Nephron progenitor cell (in vitro differentiated cells): ENCODE data around the gene NAALADL1.
"Not testable (repeated sequence)": the region's sequence is repeated elsewhere in the genome, so short reads cannot be mapped to it uniquely, and the experiment has no call there.

Experiments used
- DNase-seq: peaks from one replicate; pipeline ENCODE4 v3.0.0; 2021
- H3K27ac Mint-ChIP-seq: 2 replicates; pipeline ENCODE4 v1.8.0; 2021; ENCODE audit warnings: mild to moderate bottlenecking, moderate library complexity, mixed read lengths
- H3K27me3 Mint-ChIP-seq: 2 replicates; pipeline ENCODE4 v1.8.0; 2021; ENCODE audit warnings: mild to moderate bottlenecking, low read depth, mixed read lengths; ENCODE audit not compliant: poor library complexity
- H3K36me3 Mint-ChIP-seq: 2 replicates; pipeline ENCODE4 v1.8.0; 2021; ENCODE audit warnings: low read depth, mixed read lengths
- H3K4me1 Mint-ChIP-seq: 2 replicates; pipeline ENCODE4 v1.8.0; 2021; ENCODE audit warnings: mixed read lengths
- H3K4me3 Mint-ChIP-seq: 2 replicates; pipeline ENCODE4 v1.8.0; 2021; ENCODE audit warnings: mild to moderate bottlenecking, moderate library complexity, mixed read lengths
- H3K9me3 Mint-ChIP-seq: 2 replicates; pipeline ENCODE4 v1.8.0; 2021; ENCODE audit warnings: mild to moderate bottlenecking, moderate library complexity, mixed read lengths
- CTCF ChIP-seq: fragments of 200-600 bp; sonication (generic); IDR thresholded peaks from 2 replicates; pipeline ENCODE4 v1.5.0; 2021; ENCODE audit warnings: antibody characterized with exemption

The NAALADL1 gene

GRCh38 chr11:65035579-65035978 is 22.8 kb downstream of the NAALADL1 start:
- Mint-ChIP-seq H3K4me3 (no peak overlapping the region), H3K9me3 (no peaks in the 10 kb centered on the region), H3K4me1 (no peaks in the 10 kb centered on the region), H3K27me3 (no peaks in the 10 kb centered on the region), H3K27ac (no peak overlapping the region), H3K36me3 (no peaks in the 10 kb centered on the region)
- TF ChIP-seq CTCF, result no peak
- DNase-seq, result no peak

- Mint-ChIP-seq H3K36me3 (no peaks in the 10 kb centered on the region), H3K27ac (no peak overlapping the region), H3K4me1 (no peaks in the 10 kb centered on the region), H3K4me3 (no peak overlapping the region), H3K27me3 (no peaks in the 10 kb centered on the region), H3K9me3 (no peaks in the 10 kb centered on the region)
- no peak for TF ChIP-seq CTCF
- no peak for DNase-seq
These were observed 23.9 kb downstream of the NAALADL1 start for GRCh38 chr11:65034423-65034822.

- no peak for TF ChIP-seq CTCF
- Mint-ChIP-seq H3K4me3 (no peak overlapping the region), H3K27ac (no peak overlapping the region)
These were observed 26.1 kb downstream of the NAALADL1 start for GRCh38 chr11:65032216-65032615.

GRCh38 chr11:65027213-65028067 is 30.9 kb downstream of the NAALADL1 start, which contains the start of gene SNX15:
Gene SNX15 (plus strand): TSS chr11:65027439. CDS start chr11:65027538, 99 bp downstream.
- peak; percentile 86 for TF ChIP-seq CTCF
- DNase-seq, result peak; percentile 91
- Mint-ChIP-seq H3K9me3 (no peaks in the 10 kb centered on the region), H3K27ac (peak within 1 kb of the TSS; percentile 66), H3K27me3 (peaks cover 4% of the 10 kb centered on the region), H3K4me3 (peak within 1 kb of the TSS; percentile 74), H3K4me1 (peaks cover 15% of the 10 kb centered on the region), H3K36me3 (peaks cover under 1% of the 10 kb centered on the region)

More at GRCh38 chr11:65032216-65032615, 26.1 kb downstream of the NAALADL1 start:
- Mint-ChIP-seq H3K27me3 (no peaks in the 10 kb centered on the region), H3K9me3 (no peaks in the 10 kb centered on the region), H3K4me1 (peaks cover 10% of the 10 kb centered on the region), H3K36me3 (no peaks in the 10 kb centered on the region)
- DNase-seq, result no peak

- TF ChIP-seq CTCF, result no peak
- H3K36me3 Mint-ChIP-seq, result peaks cover 6% of the 10 kb centered on the region
- H3K4me1 Mint-ChIP-seq, result peaks cover 15% of the 10 kb centered on the region
- H3K27me3 Mint-ChIP-seq, result peaks cover 4% of the 10 kb centered on the region
- no peaks in the 10 kb centered on the region for H3K9me3 Mint-ChIP-seq
- DNase-seq, result no peak
- H3K27ac Mint-ChIP-seq, result peak overlapping the region; percentile 66
- peak overlapping the region; percentile 74 for H3K4me3 Mint-ChIP-seq
These were observed 31.5 kb downstream of the NAALADL1 start for GRCh38 chr11:65026810-65027209.

- H3K27me3 Mint-ChIP-seq, H3K4me3 Mint-ChIP-seq, DNase-seq, H3K27ac Mint-ChIP-seq, H3K9me3 Mint-ChIP-seq: not testable (repeated sequence)
- Mint-ChIP-seq H3K36me3 (peaks cover 16% of the 10 kb centered on the region), H3K4me1 (peaks cover 14% of the 10 kb centered on the region)
These were observed 34.9 kb downstream of the NAALADL1 start for GRCh38 chr11:65023502-65023901.
